GM11168 (cell line): ENCODE results near the gene ANKFN1.

ENCODE experiments used
- in situ Hi-C: fragments of 300-500 bp; cut with MboI; formaldehyde crosslinking; loops from one replicate; pipeline ENCODE4 v1.12.0; 2022; ENCODE audit warnings: low sequenced_read_pairs; ENCODE audit not compliant: unreplicated experiment

The ANKFN1 gene

GRCh38 chr17:56425483-56425882 lies 272.2 kb downstream of the ANKFN1 start:
- in situ Hi-C loops: no loop called here

DNA sequence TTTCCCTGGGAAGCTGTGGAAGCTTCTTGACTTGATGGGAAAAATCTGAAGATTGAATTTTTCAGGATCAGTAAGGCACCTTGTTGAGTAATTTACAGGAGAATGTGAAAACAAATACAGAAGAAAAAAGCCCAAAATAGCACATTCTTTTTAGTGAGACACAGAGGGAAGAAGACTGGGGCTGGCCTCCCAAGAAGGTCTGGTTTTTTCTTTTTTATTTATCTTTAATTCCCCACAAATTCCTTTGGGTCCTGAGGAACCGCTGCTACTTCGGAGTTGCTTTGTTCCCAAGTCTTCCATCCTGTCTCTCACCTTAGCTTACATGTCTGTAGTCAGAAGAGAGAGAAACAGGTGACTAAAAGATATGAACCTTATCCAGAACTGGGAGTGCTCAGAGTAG lies 273.6 kb downstream of the ANKFN1 start:
- in situ Hi-C loops: no loop called here

DNA sequence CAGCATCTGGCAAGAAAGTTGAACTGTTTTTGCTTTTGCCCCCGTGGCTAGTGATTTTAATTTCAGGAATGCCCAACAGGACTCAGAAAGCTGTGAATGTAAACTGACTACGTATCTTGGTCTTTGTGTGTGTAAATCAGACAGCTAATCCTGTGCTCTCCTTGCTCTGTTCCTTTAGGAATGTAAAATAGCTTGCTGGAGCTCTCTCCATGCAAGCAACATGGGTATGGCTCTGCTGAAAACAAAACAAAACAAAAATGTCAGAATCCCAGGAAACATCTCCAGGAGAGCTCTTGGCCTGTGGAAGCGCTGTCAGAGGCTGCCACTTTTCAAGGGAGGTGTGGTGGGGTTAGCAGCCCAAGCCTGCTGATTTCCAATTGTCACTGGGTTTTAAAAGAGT lies 278.5 kb downstream of the ANKFN1 start:
- in situ Hi-C loops: no loop called here

DNA sequence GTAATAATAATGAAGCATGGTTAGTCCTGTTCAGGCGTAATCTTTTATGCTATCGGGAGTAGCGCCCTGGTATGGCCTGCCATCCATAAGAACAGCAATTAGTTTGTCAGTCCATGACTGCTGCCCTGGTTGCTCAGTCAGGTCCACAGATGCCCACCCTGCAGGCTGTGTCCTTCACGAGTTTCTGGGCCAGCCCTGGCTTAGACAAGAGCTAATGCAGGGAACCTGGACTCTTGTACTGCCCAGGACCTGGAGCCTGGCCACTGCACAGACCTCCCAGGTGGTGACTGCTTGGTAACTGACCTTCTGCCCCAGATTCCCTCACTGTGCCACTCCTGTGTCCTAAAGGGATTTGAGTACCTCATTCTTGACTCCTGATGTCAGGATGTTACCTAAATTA lies 279.2 kb downstream of the ANKFN1 start:
- in situ Hi-C loops: no loop called here

DNA sequence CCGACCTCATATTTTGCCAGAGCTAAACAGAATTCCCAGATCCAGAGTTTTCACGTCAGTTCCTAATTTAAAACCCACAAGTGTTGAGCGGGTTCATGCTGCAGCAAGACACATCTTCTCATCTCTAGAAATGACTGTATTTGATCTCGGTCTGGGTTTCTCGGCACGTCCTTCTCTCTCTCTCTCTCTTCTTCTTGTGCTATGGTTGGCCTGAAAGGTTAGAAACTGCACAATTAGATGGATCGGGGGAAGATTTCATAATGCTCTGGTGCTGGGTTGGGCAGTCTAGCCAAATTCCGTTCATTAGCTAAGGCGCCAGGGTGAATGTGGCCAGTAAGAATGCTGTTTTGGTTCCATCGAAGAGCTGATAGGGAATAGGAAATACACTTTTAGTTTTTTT lies 281.3 kb downstream of the ANKFN1 start:
- in situ Hi-C loops: no loop called here

DNA sequence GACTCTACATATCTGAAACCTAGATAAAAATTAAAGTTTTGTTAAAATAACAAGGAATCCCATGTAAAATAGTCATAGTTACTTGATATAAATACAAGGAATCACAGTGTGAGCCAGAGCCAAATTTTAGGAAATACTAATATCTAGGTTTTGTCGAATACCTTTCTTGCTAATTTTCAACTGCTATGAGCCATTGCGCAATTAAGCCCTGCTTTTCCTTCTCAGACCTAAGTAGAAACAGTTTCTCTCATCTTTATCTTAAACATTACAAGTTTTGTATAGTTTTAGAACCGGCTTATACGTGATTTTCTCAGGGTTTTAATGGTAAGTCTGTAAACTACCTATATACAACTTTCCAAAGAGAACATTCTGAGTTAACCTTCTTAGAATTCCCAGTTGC lies 282.9 kb downstream of the ANKFN1 start:
- in situ Hi-C loops: no loop called here

- in situ Hi-C loops: no loop called here
These were observed 287.1 kb downstream of the ANKFN1 start for GRCh38 chr17:56440419-56440818.

GRCh38 chr17:56441308-56441707 lies 288.0 kb downstream of the ANKFN1 start:
- in situ Hi-C loops: no loop called here

DNA sequence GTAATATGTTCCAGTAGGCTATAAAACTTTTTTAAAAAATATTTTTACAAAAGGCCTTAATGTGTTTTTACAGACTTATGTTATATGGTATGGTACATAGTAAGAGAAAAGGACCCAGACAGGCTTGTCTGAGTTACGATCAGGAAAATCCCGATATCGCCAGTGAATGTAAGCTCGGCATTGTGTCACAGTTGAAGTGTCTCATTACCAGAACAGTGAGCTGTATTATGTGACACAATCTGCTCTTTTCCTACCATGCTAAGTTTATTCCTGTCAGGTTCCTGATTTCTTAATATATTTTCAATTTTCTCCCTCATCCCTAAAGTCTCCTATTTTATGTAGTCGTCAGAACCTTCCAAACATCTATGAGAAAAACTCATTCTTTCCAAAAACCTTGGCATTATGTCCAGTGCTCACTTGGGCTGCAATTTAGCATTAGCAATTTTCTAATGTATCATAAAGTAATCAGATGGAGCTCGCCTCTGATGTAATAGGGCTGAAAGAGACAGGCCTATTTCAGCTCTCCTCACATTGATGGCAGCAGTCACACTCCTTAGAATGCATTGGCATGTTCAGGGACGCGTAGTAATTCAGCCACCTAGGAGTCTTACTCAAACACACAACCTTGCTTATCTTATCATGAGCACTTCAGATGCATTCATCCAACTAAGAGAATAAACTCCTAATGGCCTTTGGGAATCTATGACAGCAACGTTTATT lies 292.6 kb downstream of the ANKFN1 start:
- in situ Hi-C loops: no loop called here

DNA sequence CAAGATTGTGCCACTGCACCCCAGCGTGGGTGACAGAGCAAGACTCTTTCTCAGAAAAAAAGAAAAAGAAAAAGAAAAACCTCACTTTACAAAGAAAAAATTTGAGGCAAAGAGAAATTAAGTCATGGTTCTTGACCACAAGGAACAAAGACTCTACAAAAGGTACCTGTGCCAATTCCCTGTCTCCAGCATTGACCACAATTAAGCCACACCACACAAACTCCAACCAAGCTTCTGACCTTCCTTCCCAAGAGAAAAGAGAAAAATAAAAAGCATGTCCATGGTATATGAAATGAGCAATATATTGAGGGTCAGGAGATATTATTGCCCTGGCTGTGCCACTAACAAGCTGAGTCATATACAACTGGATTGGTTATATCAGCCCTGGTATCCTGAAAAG lies 293.9 kb downstream of the ANKFN1 start:
- in situ Hi-C loops: no loop called here

DNA sequence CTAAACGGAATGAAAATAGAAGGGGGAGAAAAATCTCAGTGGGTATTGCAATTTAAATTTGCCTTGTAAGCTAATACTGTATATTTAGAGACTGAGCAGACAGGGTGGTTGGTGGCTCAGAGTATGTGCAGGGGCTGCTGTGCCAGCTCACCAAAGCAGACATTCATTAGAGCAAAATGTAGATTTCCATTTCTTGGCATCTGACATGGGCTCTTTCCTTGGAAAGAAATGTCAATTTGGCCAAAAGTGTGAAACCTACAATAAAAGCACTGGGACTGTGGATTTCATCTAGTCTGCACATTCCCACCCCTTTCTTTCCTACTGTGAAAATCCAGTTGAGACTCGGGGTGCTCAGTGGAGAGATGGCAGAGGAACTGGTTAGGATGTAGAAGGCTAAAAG lies 295.1 kb downstream of the ANKFN1 start:
- in situ Hi-C loops: no loop called here

DNA sequence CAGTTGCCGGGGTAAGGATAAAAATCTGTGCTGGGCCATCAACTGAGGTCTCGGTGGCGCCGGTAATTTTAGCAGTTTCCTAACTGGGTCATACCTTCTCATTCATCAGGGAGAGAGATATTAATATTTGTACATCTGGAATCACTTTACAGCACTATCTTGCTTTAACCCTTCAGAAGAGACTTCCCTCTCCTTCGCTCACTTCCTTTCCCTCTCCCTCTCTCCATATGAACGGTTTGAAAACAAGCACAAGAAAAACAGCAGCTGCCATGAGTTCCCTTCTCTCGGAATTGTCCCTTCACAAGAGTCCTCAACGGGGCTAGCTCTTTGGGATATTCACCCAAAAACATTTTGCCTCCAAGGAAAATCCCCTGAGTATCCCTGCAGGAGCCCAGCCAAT lies 295.9 kb downstream of the ANKFN1 start:
- in situ Hi-C loops: no loop called here

GRCh38 chr17:56451629-56452028 lies 298.4 kb downstream of the ANKFN1 start:
- in situ Hi-C loops: no loop called here

GRCh38 chr17:56452461-56452860 lies 299.2 kb downstream of the ANKFN1 start:
- in situ Hi-C loops: no loop called here

DNA sequence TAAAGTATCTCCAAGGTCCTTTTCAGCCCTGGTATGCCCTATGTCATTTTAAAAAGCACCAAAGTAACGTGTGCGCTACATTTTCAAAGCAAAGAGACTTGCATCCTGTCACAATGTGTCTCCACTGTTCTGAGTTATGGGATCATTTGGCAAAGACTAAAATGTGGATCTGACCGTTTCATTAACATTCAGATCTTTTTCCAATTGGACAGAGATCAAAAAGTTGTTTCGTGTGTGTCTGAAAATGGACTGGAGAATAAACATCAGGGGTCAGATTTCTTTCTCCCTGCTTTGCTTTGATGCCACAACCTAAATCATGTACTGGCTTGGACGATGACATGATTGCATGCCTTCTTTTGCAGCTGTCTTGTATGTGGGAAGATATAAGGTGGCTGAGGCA lies 304.2 kb downstream of the ANKFN1 start:
- in situ Hi-C loops: no loop called here

- in situ Hi-C loops: no loop called here
These were observed 312.6 kb downstream of the ANKFN1 start for GRCh38 chr17:56465886-56466285.

GRCh38 chr17:56468840-56469239 lies 315.6 kb downstream of the ANKFN1 start:
- in situ Hi-C loops: no loop called here

- in situ Hi-C loops: no loop called here
These were observed 318.4 kb downstream of the ANKFN1 start for GRCh38 chr17:56471696-56472095.

- in situ Hi-C loops: no loop called here
These were observed 321.8 kb downstream of the ANKFN1 start for GRCh38 chr17:56475116-56475515.

DNA sequence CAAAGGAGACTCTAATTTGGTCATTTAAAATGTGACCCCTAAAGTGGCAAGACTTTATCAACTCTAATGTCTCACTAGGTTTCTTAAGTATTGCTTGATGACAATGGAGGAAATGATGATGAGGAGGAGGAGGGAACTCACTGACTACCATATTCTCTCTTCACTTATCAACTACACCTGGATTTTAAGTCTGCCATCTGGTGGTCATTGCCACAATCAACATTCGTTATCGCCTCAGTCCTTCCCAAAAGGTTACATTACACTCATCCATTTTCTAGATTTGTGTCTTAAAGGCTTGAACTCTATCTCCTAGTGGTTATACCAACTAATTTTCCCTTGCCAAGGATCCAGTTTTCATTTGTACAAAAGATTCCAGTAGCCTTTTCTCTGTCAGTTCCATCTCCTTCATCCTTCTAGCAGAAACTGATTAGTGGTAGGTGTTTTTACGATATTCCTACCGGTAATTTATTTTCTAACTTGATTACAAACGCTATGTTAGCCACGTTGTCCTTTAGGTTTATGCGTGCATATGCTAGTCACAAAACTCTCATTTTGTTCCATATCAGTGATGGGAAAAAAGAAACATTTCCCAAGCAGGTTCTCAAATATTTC lies 325.7 kb downstream of the ANKFN1 start:
- in situ Hi-C loops: no loop called here

DNA sequence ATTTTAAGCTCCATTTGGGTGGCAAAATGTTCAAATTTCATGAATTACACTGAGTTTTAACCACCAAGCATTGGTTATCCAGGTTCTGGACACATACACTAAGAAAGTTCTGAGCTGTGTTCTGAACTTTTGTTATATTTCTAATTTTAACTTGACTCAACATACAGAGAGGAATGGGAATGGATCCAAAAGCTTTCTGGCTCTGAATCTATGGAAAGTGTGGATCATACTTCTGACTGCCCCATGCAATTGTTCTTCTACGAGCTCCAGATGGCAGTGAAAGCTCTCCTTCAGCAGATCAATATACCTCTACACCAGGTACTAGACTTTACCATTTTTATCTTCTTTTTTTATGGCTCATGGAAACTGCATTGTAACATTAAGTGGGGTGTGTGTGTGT lies 327.2 kb downstream of the ANKFN1 start:
- in situ Hi-C loops: no loop called here

DNA sequence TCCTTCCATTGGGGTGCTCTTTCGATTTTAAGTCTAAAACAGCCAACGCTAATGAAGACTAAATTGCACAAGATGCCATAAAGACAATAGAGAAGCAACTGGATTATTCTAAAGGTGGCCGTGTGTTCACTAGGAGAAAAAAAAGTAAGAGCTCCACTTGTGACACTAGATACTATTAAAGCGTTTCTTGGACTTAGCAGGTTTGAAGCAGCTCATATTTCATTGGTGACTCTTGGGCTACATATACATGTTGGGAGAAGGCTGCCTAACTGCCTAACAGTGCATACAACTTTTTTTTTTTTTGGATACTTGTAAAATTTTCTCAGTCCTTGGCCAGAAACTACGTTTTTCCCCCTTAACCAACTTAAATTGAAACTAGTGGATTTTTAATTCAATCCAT lies 328.4 kb downstream of the ANKFN1 start:
- in situ Hi-C loops: no loop called here
